HG02763 (cell line): ENCODE data around the gene NTRK2.
"Not testable (repeated sequence)": the region's sequence is repeated elsewhere in the genome, so short reads cannot be mapped to it uniquely, and the experiment has no call there.

Source experiments
- ATAC-seq: cut with Tn5 transposase; IDR thresholded peaks from one replicate; pipeline ENCODE4 v1.9.1; 2021; ENCODE audit warnings: mild to moderate bottlenecking, moderate library complexity; ENCODE audit not compliant: unreplicated experiment

NTRK2 gene

DNA sequence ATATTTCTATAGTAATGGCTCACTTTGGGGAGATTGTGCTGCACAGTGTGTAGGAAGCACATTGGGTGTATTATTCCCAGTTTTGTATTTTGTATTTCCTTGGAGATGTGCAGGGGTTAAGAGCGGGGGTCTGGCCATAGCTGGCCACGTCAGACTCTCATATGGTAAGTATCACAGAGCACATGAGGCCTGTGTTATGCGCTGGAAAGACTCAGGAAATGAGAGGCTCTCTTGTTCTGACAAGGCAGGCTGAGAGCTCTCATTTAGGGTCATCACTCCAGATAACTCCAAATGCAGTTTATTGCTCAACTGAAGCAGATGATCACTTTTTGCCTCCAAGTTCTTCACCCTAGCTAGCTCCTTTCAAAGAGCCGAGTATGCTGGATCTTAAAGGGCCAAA lies 205.7 kb downstream of the NTRK2 start:
- no peak for ATAC-seq

DNA sequence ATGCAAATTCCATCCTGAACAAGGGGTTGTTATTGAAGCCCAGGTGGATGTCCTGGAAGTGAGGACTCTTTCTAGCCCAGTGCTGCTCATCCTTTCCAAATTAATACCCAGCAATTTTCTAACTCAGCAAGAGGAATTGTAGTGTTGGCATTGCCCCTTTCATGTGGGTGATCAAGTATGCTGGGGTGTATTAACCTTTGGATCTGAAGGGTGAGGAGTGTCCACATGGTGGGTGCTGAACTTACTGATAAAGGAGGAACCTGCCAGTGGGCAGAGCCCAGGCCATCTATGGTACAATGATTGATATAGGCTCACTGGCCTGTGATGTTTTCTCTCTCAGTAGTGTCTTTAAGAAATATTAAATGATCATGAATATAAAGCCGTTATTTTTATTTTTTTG lies 210.1 kb downstream of the NTRK2 start:
- ATAC-seq = no peak

DNA sequence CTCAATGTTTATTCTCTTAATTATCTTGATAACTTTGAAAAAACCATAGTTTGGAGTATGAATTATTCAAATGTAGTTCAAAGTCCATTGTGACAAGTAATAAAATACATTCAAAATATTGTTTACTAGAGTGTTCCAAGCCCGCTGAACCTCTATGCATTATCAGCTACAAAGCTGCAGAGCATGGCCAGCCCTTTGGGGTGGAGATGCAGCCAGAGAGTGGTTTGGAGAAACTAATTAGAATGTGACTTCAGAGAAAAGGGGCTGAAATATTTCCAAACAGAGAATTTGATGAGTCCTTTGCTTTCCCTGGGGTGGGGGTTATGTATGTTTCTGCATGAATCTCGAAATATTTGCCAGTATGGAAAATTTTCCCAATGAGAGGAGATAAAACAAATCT lies 211.3 kb downstream of the NTRK2 start:
- ATAC-seq = no peak

DNA sequence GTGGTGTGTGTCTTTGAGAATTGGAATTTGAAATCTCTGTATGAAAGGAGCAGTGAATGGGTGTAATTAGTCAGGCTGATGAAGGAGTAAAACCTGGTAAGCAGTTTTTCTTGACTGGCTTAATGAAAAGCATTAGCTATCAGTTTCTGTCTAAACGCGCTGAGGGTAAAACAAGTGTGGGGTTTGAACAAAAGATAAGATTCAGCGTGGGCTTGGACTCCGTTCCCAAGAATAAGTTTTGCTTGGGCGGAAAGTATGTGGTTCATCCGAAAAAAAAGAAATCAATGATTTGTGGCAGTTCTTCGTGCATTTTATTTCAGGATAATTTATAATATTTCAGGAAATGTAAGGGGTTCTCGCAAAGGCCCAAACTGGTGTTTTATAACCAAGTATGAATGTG lies 217.3 kb downstream of the NTRK2 start:
- no peak for ATAC-seq

DNA sequence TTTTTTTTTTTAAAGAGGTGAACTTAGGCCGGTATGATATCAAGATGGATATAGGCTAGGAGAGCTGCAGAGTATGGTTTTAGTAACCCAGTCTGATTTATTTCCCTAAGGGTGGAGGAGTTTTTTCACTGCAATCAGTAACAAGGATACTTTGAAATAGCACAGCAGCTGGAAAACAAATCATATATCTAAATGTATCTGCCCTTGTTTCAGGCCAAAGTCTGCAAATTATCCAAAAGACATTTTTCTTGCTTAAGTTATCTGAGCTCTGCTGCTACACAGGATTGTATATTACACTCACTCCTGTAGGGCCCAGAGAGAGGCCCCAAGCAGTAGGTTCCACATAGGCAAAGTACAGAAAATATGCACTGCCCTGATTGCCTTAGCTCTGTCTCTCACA lies 222.4 kb downstream of the NTRK2 start:
- ATAC-seq = no peak

DNA sequence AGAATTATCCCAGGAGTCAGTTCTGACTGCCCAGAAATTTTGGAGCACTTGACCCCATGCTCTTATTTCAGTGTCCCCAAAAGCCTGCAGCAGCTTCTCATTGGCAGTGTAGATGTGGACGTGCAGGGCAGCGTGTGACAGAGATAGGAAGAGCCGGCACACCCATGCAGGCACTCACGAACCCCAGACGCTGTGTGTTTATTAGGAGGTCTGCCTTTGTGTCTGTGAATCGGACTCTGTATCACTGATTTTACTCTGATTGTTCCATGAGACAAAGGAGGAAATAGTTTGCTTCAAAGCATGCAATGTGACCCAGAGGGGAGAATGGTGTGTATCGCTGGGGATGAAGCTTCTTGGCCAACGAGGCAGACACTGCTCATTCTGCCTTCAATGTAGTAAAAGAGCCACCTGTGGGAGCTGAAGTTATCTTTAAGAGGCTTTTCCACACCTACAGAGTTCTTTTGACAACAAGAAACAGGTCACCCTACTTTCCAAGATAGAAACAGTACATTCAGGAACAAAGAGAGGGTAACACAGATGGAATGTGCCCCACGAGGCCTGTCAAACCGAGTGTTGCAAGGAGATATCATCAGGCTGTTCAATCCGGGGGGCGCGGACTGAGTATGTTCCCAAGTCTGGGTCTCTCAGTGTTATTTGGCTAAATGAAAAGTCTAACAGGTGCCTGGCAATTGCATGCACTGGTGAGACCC lies 224.0 kb downstream of the NTRK2 start:
- no peak for ATAC-seq

DNA sequence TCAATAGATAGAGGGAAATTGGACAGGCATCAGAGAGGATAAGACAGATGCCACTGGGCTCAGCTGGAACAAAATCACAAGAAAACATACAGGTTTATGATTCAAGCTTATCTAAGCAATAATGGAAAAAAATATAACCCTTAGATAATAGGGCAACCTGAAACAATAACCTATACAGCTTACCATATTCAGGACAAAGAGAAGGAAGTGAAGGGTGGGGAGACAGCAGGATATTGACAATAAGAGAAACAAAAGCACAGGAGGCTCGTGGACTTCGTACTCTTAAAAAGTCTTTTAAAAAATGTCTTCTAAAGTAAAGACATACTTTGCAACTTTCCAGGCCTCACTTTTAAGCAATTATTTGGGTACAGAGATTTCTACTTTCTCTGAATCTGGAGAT lies 225.3 kb downstream of the NTRK2 start:
- no peak for ATAC-seq

DNA sequence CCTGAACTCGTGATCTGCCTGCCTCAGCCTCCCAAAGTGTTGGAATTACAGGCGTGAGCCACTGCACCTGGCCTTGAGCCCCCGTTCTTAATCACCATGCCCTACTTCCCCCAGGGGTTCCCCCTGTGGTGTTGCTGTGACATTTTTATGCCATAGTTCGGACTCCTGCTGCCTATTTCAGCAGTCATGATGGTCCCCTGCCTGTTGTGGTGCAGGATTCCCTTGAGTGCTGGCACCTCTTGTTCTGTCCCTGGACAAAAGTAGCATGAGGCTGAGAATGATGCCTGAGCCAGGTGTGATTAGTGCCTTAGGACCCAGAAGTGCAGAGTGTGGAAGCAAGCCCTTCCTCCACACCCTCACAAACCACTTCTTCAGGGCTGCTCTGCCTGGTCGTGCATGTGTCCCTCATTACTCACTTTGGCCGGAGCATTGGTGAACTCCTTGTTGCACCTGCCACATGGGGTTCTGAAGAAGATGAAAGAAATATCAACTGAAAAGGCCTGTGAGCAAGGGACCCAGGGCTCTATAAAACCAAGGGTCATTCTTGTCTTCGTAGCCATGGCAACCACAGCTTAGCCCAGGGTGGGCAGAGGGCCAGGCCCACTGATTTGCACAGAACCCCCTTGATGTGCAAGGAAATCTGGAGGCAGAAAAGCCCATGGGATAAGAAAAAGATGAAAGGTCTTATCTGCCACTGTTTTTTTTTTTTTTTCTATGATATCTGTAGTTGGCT lies 228.0 kb downstream of the NTRK2 start:
- no peak for ATAC-seq

DNA sequence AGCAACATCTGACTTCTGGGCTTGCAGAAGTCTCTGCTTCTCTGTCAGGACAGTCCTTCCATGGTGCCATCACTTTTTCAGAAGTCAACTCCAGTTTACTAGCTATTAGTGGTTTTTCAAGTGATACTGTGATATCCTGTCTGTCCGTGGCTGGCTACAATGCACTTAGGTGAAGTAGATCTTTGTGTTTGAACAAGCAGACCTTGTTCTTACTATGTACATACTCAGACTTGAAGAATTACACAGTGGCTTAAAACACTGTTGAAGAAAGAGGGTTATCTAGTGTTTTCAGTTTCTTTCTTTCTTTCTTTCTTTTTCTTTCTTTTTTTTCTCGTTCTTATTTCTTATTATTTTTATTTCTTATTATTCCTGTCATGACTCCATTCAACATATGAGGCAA lies 228.7 kb downstream of the NTRK2 start:
- no peak for ATAC-seq

DNA sequence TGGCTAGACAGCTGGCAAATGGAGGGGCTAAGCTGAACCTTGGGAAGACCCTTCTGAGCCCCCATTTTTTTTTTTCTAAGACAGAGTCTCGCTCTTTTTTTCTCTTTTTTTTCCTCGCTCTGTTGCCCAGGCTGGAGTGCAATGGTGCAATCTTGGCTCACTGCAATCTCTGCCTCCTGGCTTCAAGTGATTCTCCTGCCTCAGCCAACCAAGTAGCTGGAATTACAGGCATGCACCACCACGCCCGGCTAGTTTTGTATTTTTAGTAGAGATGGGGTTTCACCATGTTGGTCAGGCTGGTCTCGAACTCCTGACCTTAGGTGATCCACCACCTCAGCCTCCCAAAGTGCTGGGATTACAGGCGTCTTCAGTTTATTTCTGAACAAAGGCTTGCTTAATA lies 229.1 kb downstream of the NTRK2 start:
- not testable (repeated sequence) for ATAC-seq

DNA sequence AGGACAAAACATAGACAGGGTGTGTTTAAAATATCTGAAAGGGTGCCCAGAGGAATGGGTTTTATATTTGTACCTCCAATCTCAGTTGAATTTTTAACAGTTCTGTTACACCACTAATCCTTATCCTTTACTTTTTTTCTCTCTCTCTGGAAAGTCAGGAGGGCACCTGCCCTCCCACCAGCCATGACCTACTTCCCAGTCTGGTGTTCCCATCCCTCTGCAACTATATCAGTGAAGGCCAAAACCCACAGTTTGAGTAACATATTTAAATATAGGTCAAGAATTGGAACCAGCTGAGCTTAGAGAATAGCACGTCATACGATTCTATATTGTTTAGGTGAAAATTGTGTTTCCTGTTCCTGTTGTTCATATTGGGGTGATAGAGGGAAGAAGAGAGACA lies 229.8 kb downstream of the NTRK2 start:
- ATAC-seq = no peak

DNA sequence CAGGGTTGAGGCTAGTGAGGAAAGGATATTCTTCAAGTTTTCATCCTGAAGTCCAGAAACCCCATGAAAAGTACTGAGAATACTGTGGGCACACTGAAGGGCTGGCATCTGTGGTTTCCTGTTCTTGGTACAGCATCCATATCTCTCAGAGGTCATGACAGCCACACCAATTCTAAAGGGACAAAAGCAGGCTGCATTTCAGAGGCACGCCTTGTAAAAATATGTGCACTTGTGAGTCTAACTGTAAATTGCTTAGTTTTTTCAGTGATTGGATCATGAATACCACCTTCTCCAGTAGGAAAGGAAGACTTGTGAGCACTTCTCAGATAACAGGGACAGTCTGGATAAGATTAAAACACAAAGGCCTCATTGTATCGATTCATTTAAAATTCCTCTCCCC lies 230.9 kb downstream of the NTRK2 start:
- ATAC-seq = no peak

DNA sequence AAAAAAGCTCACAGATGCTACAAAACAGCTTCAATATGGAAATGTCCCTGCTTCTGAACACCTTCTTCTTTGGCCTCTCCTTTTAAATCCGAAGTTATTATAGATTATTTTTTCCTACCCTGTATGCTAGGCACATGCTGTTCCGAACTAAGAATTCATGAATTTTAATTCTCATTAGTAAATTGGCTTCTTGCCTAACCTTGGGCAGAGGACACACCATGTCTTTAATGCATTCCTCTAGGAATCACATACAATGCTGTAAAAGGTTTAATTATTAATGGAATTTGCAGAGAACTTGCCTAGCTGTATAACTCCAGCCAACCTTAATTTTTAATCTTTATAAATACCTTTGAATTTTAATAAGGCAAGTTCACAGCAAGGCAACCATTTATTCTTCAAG lies 234.4 kb downstream of the NTRK2 start:
- ATAC-seq = no peak

DNA sequence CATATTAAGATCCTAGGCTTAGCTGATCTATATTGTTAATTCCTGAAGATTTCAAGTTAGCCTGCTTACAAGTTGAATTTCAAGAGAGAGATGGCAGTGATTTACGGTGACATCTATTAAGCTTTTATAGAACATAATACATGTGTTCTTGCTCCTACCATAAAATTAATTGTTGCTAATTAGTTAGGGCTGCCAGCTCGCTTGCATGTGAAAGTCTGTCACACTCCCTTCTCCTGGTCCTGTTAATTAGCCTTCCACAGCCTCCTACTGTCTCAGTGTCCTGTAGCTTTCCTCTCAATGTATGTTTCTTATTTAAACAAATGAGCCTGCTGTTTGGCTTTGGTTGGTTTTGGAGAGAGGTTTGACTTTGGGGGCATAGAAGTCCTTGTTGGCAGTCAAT lies 247.2 kb downstream of the NTRK2 start:
- no peak for ATAC-seq

DNA sequence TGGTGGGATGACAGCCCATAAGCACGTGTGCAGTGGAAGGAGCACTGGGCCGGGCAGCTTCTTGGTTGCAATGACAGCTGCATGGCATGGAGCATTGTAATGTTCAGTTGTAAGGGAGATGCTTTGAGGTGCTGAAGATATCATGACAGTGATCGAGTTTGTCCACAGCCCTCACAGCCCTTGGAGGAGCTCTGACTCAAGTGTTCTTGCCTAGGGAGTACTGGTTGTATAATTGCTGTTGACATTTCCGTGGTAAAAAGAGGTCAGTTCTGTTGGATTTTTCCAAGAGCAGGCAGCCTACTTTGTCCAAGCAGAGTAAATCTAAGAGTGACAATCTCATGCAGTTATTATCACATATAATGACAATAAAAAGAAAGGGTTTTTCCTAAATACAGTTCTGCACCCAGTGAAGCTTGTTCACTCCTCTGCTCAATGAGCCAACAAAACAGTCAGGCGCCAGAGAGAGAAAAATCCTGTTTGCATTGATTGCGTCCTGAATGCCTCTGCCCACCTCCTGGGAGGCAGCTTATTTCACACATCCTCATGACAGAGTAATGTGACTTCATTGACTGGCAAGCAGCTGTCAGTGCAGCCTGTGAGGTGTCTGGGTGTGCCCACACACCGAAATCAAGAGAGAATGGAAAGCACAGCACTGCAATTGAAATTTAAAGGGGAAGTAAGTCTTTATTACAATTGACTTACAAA lies 248.0 kb downstream of the NTRK2 start:
- no peak for ATAC-seq

DNA sequence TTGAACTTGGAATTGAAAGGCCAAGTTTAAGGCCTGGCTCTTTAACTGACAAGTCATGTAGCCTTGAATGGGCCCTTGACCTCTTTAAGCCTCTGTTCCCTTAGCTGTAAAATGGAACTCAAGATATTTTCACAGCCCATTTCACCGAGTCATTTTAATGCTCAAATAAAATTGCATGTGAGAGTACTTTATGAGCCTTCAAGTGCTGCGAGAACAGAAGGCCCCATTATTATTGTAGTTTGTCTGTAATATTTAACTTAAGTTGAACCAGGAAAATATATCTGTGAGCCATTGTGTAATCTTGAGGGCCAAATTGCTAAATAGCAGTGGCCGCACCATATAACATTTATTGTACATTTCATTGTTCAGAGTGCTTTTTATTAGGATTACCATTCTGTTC lies 249.9 kb downstream of the NTRK2 start:
- no peak for ATAC-seq

DNA sequence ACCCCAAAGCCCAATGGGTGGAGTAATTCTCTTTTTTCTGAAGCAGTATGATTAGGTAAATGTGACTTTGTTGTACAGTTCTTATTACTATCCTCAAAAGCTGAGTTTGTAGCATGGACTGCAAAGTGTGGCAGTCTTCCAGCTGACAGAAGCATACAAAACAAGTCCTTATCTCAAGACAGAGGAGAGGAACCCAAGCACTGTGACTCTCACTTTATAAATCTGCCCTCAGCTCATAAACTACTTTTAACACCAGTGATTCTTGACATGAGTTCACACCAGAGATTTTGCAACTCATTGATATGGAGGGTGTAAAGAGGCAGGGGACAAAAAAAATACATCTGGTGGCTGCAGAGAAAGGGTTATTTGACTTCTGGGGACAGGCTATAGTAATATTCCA lies 251.6 kb downstream of the NTRK2 start:
- no peak for ATAC-seq

DNA sequence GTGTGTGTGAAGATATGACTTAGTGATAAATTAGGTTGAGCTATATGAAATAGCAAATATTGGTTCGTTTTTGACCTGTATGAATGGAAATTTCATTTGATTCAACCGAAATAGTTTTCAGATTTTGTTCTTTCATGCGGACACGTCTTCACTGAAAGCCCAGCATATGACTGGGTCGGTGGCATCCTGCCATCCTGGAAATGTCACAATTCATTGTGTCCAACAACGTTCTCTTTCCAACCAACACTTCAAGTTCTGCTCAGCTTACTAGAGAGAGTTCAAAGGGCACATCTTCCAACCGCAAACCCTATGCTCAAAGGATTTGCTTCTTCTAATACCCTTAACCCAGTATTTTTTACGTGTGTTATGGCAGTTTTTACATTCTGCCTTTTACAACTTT lies 252.5 kb downstream of the NTRK2 start:
- no peak for ATAC-seq

DNA sequence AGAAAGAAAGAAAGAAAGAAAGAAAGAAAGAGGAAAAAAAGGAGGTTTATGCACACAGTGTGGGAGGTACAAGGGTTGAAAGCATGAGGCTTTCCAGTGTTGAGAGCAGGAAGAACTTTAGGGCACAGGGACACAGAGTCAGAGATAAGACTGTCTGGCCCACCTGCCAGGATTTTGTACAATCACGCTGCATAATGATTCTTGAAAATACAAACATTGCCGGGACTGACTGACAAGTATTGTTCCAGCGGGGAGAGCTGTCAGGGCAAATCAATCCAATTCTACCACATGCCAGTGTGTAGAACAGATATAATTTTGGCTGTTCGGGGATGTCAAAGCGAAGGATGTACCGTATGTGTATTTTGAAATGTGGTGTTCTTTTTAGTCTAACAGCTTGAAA lies 254.7 kb downstream of the NTRK2 start:
- no peak for ATAC-seq

DNA sequence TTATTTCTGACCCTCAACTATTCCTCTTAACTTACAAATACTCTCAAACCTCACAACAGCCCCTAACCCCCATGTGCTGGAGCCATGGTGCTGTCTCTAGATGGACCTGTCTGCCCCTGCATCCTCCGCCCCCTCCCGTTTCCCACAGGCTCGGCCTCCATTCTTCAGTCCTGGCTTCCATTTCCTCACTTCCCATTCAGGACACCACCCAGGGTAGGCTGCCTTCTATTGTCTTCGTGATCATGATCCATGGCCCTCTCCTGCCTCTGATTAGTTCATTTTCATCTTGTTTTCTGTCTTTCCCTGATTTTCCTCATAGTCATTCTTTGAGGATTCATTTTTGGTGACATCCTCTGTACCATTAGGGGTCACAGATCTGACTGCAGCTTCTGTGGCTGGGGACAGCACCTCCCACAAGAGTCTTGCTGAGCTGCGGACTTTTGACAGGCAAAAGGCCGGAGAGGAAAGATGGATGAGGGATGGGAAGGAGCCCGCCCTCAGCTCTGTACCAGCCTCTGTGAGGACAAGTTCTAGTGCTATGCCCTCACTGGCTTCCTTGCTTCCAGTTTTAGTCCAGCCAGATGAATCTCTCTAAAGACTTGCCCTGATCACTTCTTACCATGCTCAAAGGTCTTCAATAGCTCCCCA lies 255.8 kb downstream of the NTRK2 start:
- no peak for ATAC-seq

DNA sequence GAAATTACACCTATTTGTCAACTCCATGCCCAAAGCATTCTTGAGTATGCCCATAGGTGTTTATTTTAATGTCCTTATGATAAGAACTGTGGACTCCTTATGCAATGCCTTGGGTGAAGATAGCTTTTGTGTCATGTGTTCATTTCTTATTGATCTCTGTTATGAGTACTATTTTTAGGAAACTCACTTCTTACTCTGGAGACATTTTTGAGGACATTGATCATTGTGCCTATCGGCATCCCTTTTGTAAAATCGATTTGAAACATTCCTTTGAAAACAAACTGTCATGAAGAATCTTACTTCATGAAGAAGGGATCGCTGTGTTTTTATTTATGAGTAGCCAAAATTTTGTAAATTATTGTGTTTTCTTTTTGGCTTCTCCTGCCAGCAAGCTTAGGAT lies 257.3 kb downstream of the NTRK2 start:
- no peak for ATAC-seq

DNA sequence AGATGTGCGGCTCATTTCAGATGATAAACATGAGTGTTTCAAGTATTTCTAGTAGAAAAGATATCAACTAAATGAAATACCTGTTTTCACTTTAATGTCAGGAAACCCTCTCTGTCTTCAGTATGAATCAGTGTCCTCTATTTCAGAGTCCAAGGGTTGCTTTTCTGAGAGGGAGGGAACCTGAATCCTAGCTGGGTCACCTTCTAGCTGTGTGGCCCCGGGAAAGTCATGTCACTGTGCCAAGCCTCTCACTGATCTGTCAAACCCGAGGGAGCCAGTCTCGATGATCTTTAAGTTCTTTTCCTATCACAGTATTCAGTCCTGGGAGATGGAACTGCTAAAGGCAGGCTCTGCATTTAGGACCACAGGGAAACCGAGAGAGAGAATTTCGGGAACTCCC lies 258.9 kb downstream of the NTRK2 start:
- no peak for ATAC-seq
